Measurements from ENCODE around the gene SULT4A1.
"Not testable (repeated sequence)": the region's sequence is repeated elsewhere in the genome, so short reads cannot be mapped to it uniquely, and the experiment has no call there.

Gene SULT4A1

GRCh38 chr22:43862074-43862881, at the start of gene SULT4A1:
SULT4A1 (minus strand) TSS chr22:43862513; CDS start chr22:43862382, 131 bp downstream.
- no peak for DNase-seq

GRCh38 chr22:43911351-43911750, 49.0 kb upstream of the SULT4A1 start:
- DNase-seq = no peak

GRCh38 chr22:43910178-43910695, 47.9 kb upstream of the SULT4A1 start:
- no peak for DNase-seq

- no peak for DNase-seq
These were observed 47.4 kb upstream of the SULT4A1 start for GRCh38 chr22:43909708-43910107.

- no peak for DNase-seq
These were observed 43.4 kb upstream of the SULT4A1 start for GRCh38 chr22:43905681-43906080.

GRCh38 chr22:43904412-43904811, 42.1 kb upstream of the SULT4A1 start:
- DNase-seq = not testable (repeated sequence)

- not testable (repeated sequence) for DNase-seq
These were observed 40.7 kb upstream of the SULT4A1 start for GRCh38 chr22:43903033-43903432.

- no peak for DNase-seq
These were observed 39.8 kb upstream of the SULT4A1 start for GRCh38 chr22:43901976-43902643.

- no peak for DNase-seq
These were observed 37.9 kb upstream of the SULT4A1 start for GRCh38 chr22:43900206-43900605.

GRCh38 chr22:43897751-43898261, 35.5 kb upstream of the SULT4A1 start:
- no peak for DNase-seq

GRCh38 chr22:43895986-43896645, 33.8 kb upstream of the SULT4A1 start:
- no peak for DNase-seq

GRCh38 chr22:43894122-43894521, 31.8 kb upstream of the SULT4A1 start:
- no peak for DNase-seq

- no peak for DNase-seq
These were observed 31.0 kb upstream of the SULT4A1 start for GRCh38 chr22:43893266-43893665.

- DNase-seq = no peak
These were observed 30.0 kb upstream of the SULT4A1 start for GRCh38 chr22:43892183-43892894.

GRCh38 chr22:43891360-43892182, 29.3 kb upstream of the SULT4A1 start, which contains the start of gene PNPLA5:
PNPLA5 (minus strand) TSS chr22:43892013; CDS start chr22:43891880, 133 bp downstream.
- no peak for DNase-seq

GRCh38 chr22:43890901-43891331, 28.6 kb upstream of the SULT4A1 start:
- DNase-seq = no peak

GRCh38 chr22:43889860-43890253, 27.5 kb upstream of the SULT4A1 start:
- DNase-seq = no peak

GRCh38 chr22:43889201-43889859, 27.0 kb upstream of the SULT4A1 start:
- DNase-seq = no peak

GRCh38 chr22:43888740-43889139, 26.4 kb upstream of the SULT4A1 start:
- DNase-seq = no peak

GRCh38 chr22:43887391-43887790, 25.1 kb upstream of the SULT4A1 start:
- no peak for DNase-seq

GRCh38 chr22:43886231-43886630, 23.9 kb upstream of the SULT4A1 start:
- DNase-seq = no peak

Data from CD4-positive, alpha-beta T cell treated with Interleukin-17A for 4 hours (primary cell).